ENCODE measurements around the gene RALGDS.

DNA sequence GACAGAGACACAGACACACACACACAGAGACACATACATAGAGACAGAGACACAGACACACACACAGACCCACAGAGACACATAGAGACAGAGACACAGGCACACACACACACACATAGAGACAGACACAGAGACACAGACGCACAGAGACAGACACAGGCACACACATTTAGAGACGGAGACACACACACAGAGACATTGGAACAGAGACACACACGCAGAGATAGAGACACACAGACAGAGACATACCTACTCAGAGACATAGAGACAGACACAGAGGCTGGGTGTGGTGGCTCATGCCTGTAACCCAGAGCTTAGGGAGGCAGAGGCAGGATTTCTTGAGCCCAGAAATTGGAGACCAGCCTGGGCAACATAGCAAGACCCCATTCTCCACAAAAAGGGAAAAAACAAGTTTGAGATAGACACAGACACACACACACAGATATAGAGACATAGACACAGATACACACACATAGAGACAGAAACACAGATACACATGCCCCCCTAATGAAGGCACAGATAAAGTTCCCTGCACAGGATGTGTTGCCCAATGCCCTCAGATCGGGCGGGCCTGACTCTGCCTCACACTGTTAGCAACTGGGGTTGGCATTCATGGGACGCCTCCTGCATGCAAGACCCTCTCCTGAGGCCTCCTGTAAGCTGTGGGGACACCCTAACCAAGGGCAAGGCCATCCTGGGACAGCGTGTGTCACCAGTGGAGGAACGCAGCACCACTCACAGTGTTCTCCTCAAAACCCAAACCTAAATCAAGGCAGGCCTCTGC lies 3.3 kb upstream of the RALGDS start:
- TF ChIP-seq EGR1 (IDR thresholded peaks at IDR 0.05) (no peak), RAD21 (IDR thresholded peaks at IDR 0.05; ENCODE audit: low read depth) (no peak), NFIC (IDR thresholded peaks at IDR 0.05) (no peak), TCF12 (IDR thresholded peaks at IDR 0.05; ENCODE audit: low read depth) (no peak), CREB1 (IDR thresholded peaks at IDR 0.05; ENCODE audit: low read depth) (no peak), EP300 (IDR thresholded peaks at IDR 0.05; ENCODE audit: borderline replicate concordance) (no peak), CEBPB (IDR thresholded peaks at IDR 0.05) (no peak), YY1 (IDR thresholded peaks at IDR 0.05; ENCODE audit: low read depth) (no peak), TEAD4 (IDR thresholded peaks at IDR 0.05) (no peak), TAF1 (IDR thresholded peaks at IDR 0.05; ENCODE audit: low read depth) (no peak), FOXM1 (IDR thresholded peaks at IDR 0.05; ENCODE audit: borderline replicate concordance, low read depth) (no peak)
- TF ChIP-seq, protein P1, sequence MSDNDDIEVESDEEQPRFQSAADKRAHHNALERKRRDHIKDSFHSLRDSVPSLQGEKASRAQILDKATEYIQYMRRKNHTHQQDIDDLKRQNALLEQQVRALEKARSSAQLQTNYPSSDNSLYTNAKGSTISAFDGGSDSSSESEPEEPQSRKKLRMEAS (IDR thresholded peaks at IDR 0.05), result no peak
- TF ChIP-seq, protein P2, sequence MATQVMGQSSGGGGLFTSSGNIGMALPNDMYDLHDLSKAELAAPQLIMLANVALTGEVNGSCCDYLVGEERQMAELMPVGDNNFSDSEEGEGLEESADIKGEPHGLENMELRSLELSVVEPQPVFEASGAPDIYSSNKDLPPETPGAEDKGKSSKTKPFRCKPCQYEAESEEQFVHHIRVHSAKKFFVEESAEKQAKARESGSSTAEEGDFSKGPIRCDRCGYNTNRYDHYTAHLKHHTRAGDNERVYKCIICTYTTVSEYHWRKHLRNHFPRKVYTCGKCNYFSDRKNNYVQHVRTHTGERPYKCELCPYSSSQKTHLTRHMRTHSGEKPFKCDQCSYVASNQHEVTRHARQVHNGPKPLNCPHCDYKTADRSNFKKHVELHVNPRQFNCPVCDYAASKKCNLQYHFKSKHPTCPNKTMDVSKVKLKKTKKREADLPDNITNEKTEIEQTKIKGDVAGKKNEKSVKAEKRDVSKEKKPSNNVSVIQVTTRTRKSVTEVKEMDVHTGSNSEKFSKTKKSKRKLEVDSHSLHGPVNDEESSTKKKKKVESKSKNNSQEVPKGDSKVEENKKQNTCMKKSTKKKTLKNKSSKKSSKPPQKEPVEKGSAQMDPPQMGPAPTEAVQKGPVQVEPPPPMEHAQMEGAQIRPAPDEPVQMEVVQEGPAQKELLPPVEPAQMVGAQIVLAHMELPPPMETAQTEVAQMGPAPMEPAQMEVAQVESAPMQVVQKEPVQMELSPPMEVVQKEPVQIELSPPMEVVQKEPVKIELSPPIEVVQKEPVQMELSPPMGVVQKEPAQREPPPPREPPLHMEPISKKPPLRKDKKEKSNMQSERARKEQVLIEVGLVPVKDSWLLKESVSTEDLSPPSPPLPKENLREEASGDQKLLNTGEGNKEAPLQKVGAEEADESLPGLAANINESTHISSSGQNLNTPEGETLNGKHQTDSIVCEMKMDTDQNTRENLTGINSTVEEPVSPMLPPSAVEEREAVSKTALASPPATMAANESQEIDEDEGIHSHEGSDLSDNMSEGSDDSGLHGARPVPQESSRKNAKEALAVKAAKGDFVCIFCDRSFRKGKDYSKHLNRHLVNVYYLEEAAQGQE (IDR thresholded peaks at IDR 0.05; ENCODE audit: low read depth), result no peak
